Prostate gland (tissue), 2 donors: Measurements from ENCODE around the gene ADIPOR2. TPM values are rescaled to one million over a fixed set of nuclear protein-coding genes. Genes with fewer than 3 reads are reported as not detected.

Source experiments
- DNase-seq: peaks from one replicate; pipeline ENCODE4 v3.0.0-alpha.2; 2019; ENCODE audit warnings: low spot score
- H3K27ac ChIP-seq, 2 donors: fragments of 200-600 bp; sonication (generic); 2 replicates each; pipeline ENCODE4 v1.5.1; 2017 to 2019
- H3K27me3 ChIP-seq: fragments of 200-600 bp; sonication (generic); replicated peaks from 2 replicates; pipeline ENCODE4 v1.5.1; 2019; ENCODE audit not compliant: insufficient read depth
- H3K36me3 ChIP-seq, 2 donors: fragments of 200-600 bp; sonication (generic); 1 replicate in 1 of 2; 2 replicates in 1 of 2; pipeline versions ENCODE4 v1.5.1 to v1.8.1; 2017 to 2019
- H3K4me1 ChIP-seq: fragments of 200-600 bp; sonication (generic); replicated peaks from 2 replicates; pipeline ENCODE4 v1.5.1; 2019
- H3K4me3 ChIP-seq, 2 donors: fragments of 200-600 bp; sonication (generic); 2 replicates each; pipeline ENCODE4 v1.5.1; 2017 to 2019
- H3K9me3 ChIP-seq: fragments of 200-600 bp; sonication (generic); 2 replicates; pipeline ENCODE4 v1.5.1; 2017
- POLR2A ChIP-seq: fragments of 450-650 bp; IDR thresholded peaks from one replicate; pipeline ENCODE4 v1.6.1; 2016; ENCODE audit warnings: antibody characterized with exemption, mild to moderate bottlenecking
- POLR2AphosphoS5 ChIP-seq: sonication (generic); formaldehyde crosslinking; IDR thresholded peaks from one replicate; pipeline ENCODE4 v1.6.1; 2017; ENCODE audit warnings: antibody characterized with exemption
- WGBS: methylation state at CpG from one replicate; pipeline ENCODE4 v1.1.5; 2018; 5-methylcytosine and 5-hydroxymethylcytosine counted together
- intact Hi-C: fragments of 100-400 bp; cut with DNase I; formaldehyde crosslinking; loops from one replicate; pipeline ENCODE4 v1.14.2; 2022
- total RNA-seq, 2 donors: library from RNA; depleted of rRNA; stranded (reverse); fragments of >200 nt; gene quantifications; one replicate each; pipeline ENCODE4 v1.1.0, GENCODE V29; 2016
- TF ChIP-seq, protein P1 (sequence below), 4 experiments: fragments of 200-600 bp in 2 of 4; fragments of 450-650 bp in 2 of 4; sonication (generic) in 2 of 4; IDR thresholded peaks; 1 replicate in 3 of 4; 2 replicates in 1 of 4; pipeline ENCODE4 v1.5.1; 2016 to 2019; ENCODE audit warnings: antibody characterized with exemption in 4 of 4, mild to moderate bottlenecking in 2 of 4, moderate library complexity in 2 of 4

ADIPOR2 gene
- total RNA-seq, 2 donors from 2014 or later, result 23.7 to 46.2 TPM

DNA sequence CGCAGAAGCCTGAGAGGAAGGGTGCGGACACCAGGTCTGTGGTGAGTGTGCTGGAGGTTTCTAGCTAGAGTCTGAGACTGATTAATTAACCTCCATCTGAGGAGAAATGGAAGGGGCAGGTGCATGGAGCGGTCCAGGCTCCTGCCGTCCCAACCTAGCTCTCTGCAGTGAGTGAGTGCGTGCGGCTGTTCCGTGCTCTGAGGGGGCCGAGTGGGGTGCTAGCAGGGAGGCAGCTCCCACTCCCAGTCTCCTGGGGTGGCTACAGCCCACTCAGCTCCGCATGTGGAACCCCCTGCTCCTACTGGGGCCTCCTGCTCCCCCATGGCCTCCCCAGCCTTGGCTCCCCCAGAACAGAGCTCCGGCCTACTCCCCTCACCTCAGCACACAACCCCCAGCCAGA is 132.4 kb downstream of the ADIPOR2 start:
- no peak overlapping the region for H3K4me3 ChIP-seq
- WGBS, result 98% methylated on average over 10 of the region's 10 CpGs
- intact Hi-C loops, result no loop called here
- H3K36me3 ChIP-seq, result no peaks in the 10 kb centered on the region
- no peaks in the 10 kb centered on the region for H3K9me3 ChIP-seq
- H3K4me1 ChIP-seq, result no peaks in the 10 kb centered on the region
- no peak for TF ChIP-seq POLR2AphosphoS5
- TF ChIP-seq POLR2A, result no peak
- TF ChIP-seq, protein P1, sequence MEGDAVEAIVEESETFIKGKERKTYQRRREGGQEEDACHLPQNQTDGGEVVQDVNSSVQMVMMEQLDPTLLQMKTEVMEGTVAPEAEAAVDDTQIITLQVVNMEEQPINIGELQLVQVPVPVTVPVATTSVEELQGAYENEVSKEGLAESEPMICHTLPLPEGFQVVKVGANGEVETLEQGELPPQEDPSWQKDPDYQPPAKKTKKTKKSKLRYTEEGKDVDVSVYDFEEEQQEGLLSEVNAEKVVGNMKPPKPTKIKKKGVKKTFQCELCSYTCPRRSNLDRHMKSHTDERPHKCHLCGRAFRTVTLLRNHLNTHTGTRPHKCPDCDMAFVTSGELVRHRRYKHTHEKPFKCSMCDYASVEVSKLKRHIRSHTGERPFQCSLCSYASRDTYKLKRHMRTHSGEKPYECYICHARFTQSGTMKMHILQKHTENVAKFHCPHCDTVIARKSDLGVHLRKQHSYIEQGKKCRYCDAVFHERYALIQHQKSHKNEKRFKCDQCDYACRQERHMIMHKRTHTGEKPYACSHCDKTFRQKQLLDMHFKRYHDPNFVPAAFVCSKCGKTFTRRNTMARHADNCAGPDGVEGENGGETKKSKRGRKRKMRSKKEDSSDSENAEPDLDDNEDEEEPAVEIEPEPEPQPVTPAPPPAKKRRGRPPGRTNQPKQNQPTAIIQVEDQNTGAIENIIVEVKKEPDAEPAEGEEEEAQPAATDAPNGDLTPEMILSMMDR (IDR thresholded peaks at IDR 0.05), result no peak
- H3K27me3 ChIP-seq, result peaks cover 12% of the 10 kb centered on the region
- H3K27ac ChIP-seq, result no peak overlapping the region
- no peak for DNase-seq

DNA sequence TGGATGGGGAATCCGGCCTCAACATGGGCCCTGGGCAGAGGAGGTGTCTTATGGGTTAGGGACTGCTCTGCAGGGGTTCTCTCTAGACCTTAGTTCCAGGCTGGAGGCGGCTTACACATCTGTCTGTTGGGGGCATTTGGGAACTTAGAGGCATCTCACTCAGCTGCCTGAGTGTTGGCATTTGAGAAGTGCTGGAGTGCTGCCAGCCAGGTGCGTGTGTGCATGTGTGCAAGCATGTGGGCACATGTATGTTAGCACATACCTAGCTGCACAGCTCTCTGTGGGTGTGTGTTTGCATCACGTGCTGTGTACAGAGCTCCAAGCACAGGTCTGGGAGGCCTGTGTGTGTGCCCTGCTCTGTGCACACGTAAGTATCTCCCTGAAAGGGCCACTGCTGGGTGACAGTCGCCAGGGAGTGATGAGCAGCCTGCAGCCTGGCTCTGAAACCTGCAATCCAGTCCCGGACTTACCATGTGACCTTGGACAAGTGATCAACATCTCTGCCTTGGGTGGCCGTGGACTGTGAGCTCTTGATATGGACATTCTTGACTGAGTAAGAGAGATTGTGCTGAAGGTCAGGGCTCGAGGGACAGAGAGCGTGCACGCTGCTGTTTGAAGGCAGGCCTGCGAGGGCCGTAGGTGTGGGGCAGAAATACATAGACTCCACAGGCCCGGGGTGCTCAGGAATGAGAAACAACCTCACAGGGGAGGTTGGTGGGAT is 134.7 kb downstream of the ADIPOR2 start:
- intact Hi-C loops, result no loop called here
- H3K27me3 ChIP-seq, result peaks cover 12% of the 10 kb centered on the region

DNA sequence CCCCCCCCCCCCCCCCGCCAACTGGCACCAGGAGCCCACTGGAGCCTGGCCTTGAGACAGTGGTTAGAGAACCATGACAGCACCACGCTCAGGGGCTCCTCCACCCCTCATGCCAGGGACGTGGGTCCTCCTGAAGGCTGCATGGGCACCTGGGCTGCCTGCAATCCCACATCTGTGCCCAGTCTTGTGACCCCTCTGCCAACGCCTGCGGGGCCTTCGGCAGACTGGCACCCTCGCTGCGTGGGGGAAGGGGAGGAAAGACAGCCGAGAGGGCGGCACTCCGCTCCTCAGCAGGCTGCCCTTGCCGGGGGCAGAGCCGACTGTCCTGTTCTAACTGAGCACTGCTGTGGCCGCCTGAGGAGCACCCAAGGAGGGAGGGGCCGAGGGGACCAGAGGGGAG is 135.5 kb downstream of the ADIPOR2 start:
- TF ChIP-seq POLR2AphosphoS5, result no peak
- TF ChIP-seq, protein P1 (IDR thresholded peaks at IDR 0.05), result no peak
- no peak for TF ChIP-seq POLR2A
- DNase-seq, result no peak
- Histone ChIP-seq H3K9me3 (no peaks in the 10 kb centered on the region), H3K4me3 (no peak overlapping the region), H3K36me3 (no peaks in the 10 kb centered on the region), H3K4me1 (no peaks in the 10 kb centered on the region), H3K27ac (no peak overlapping the region), H3K27me3 (peaks cover 6% of the 10 kb centered on the region)
- 66% methylated on average over 15 of the region's 15 CpGs for WGBS
- intact Hi-C loops, result no loop called here

More for the DNA sequence above, 134.7 kb downstream of the ADIPOR2 start:
- 83% methylated on average over 14 of the region's 14 CpGs for WGBS
- DNase-seq, result no peak
- TF ChIP-seq POLR2A (no peak), POLR2AphosphoS5 (no peak)
- TF ChIP-seq, protein P1 (IDR thresholded peaks at IDR 0.05), result no peak
- Histone ChIP-seq H3K36me3 (no peaks in the 10 kb centered on the region), H3K4me3 (no peak overlapping the region), H3K27ac (no peak overlapping the region), H3K9me3 (no peaks in the 10 kb centered on the region), H3K4me1 (no peaks in the 10 kb centered on the region)

DNA sequence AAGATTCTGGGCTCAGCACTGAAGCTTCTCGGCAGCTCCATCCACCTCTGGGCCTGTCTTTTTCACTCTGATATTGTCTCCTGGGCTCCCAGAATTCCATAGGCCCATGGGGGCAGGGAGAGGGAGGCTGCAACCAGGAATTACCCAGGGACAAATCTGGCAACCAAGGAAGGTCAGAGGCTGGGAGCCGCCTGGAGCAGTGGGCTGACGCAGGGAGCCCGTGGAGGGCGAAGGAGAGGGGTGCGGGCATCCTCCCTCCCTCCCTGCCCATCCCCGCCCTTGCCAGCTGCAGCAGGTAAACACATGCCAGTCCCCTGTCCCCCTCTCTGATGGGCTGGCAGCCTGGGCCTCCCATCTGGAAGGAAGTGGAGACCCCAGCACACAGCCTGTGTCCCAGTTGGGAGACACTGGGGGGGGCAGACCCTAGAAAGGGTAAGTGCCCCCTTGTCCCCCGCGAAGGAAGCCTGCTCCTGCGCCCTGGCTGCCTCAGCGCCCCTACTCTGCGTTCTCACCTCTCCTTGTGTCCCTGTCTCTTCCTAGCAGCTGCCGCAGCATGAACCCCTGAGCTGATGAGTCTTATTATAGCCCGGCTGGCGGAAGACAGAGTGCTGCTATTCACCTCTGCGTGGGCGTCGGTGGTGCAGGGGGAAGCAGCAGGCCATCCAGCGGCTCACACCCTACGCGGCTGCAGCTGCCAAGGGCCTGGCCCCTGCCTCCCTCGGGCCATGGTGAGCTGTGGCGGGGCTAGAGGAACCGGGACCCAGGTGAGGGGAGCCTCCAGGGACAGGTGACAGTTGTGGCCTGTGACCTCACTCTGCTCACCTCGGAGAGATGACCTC is 136.2 kb downstream of the ADIPOR2 start:
- Histone ChIP-seq H3K4me1 (no peaks in the 10 kb centered on the region), H3K27me3 (no peaks in the 10 kb centered on the region), H3K9me3 (no peaks in the 10 kb centered on the region), H3K27ac (no peak overlapping the region), H3K4me3 (no peak overlapping the region), H3K36me3 (no peaks in the 10 kb centered on the region)
- intact Hi-C loops, result no loop called here
- TF ChIP-seq POLR2AphosphoS5 (no peak), POLR2A (no peak)
- TF ChIP-seq, protein P1 (IDR thresholded peaks at IDR 0.05), result no peak
- 69% methylated on average over 25 of the region's 25 CpGs for WGBS
- no peak for DNase-seq
